ENCODE data around the gene KIAA1671. TPM values are rescaled to one million over a fixed set of nuclear protein-coding genes. Genes with fewer than 3 reads are reported as not detected.
A peak's percentile ranks its signal among the peaks of the same experiment; 100 is the strongest.

Gene KIAA1671
- total RNA-seq, 1 donor from 2014 or later = 14.5 TPM

DNA sequence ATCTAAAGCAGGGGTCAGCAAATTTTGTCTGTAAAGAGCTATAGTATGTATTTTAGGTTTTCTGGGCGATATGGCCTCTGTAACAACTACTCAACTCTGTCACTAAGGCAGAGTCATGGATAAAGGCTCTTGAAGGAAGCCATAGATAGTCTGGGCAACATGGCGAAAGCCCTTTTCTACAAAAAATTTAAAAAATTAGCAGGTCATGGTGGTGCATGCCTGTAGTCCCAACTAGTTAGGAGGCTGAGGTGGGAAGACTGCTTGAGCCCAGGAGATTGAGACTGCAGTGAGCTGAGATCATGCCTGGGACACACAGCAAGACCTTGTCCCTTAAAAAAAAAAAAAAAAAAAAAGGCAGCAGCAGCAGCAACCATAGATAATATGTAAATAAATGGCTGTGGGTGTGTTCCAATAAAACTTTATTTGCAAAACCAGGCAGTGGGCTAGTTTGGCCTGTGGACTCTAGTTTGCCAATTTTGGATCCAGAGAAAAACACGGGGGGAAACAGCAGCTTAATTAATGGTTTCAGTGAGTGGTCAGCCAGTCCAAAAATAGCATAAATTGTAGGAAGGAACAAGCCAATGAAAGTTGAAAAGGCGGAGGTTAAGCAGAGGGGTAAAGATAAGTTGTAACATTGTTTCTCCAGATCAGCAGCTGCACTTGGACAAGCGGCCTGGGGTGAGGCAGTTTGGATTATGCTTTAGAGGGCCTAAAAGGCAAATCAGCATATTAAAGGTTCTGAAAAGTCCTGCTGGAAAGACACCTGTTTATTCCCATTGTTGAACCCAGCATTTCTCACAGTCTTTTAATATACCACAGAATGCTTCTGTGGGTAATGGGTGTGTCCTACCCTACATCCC is 62.6 kb downstream of the KIAA1671 start:
- Mint-ChIP-seq H3K36me3 (ENCODE audit: low read depth) (peaks cover 10% of the 10 kb centered on the region), H3K27ac (ENCODE audit: unreplicated experiment) (peak overlapping the region; percentile 35), H3K9me3 (no peaks in the 10 kb centered on the region), H3K27me3 (ENCODE audit: low read depth) (no peaks in the 10 kb centered on the region), H3K4me3 (no peak overlapping the region), H3K4me1 (peaks cover 48% of the 10 kb centered on the region)
- TF ChIP-seq, protein P1, sequence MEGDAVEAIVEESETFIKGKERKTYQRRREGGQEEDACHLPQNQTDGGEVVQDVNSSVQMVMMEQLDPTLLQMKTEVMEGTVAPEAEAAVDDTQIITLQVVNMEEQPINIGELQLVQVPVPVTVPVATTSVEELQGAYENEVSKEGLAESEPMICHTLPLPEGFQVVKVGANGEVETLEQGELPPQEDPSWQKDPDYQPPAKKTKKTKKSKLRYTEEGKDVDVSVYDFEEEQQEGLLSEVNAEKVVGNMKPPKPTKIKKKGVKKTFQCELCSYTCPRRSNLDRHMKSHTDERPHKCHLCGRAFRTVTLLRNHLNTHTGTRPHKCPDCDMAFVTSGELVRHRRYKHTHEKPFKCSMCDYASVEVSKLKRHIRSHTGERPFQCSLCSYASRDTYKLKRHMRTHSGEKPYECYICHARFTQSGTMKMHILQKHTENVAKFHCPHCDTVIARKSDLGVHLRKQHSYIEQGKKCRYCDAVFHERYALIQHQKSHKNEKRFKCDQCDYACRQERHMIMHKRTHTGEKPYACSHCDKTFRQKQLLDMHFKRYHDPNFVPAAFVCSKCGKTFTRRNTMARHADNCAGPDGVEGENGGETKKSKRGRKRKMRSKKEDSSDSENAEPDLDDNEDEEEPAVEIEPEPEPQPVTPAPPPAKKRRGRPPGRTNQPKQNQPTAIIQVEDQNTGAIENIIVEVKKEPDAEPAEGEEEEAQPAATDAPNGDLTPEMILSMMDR (conservative IDR thresholded peaks at IDR 0.05) = no peak
- DNase-seq (ENCODE audit: low read depth, low spot score) = no peak

- Mint-ChIP-seq H3K27me3 (ENCODE audit: low read depth) (no peaks in the 10 kb centered on the region), H3K27ac (ENCODE audit: unreplicated experiment) (no peak overlapping the region), H3K4me3 (no peak overlapping the region), H3K36me3 (ENCODE audit: low read depth) (peaks cover 10% of the 10 kb centered on the region), H3K9me3 (no peaks in the 10 kb centered on the region), H3K4me1 (peaks cover 57% of the 10 kb centered on the region)
- TF ChIP-seq, protein P1 (conservative IDR thresholded peaks at IDR 0.05) = no peak
- DNase-seq (ENCODE audit: low read depth, low spot score) = no peak
Measured at GRCh38 chr22:25016311-25016710, 63.8 kb downstream of the KIAA1671 start.

DNA sequence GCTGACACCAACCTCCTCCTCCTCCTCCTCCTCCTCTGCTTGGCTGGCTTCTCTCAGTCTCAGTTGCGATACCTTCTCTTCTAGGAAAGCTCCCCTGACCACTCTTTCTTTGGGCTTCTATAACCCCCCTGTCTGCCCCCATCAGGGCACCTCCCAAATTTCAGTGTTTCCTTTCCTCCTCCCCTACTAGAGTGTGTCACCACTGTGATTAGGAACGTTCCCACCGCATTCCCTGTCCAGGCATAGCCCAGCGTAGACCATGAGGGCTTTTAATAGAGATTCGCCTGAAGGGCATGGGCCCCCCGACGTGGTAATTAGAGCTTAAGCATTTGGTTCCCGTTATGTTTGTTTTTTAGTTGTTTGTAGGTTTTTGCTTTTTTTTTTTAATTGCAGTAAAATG is 65.5 kb downstream of the KIAA1671 start:
- TF ChIP-seq, protein P1 (conservative IDR thresholded peaks at IDR 0.05) = no peak
- H3K36me3 Mint-ChIP-seq (ENCODE audit: low read depth) = peaks cover 10% of the 10 kb centered on the region
- H3K9me3 Mint-ChIP-seq = no peaks in the 10 kb centered on the region
- no peak overlapping the region for H3K4me3 Mint-ChIP-seq
- DNase-seq (ENCODE audit: low read depth, low spot score) = no peak
- H3K27me3 Mint-ChIP-seq (ENCODE audit: low read depth) = no peaks in the 10 kb centered on the region
- peaks cover 65% of the 10 kb centered on the region for H3K4me1 Mint-ChIP-seq
- no peak overlapping the region for H3K27ac Mint-ChIP-seq (ENCODE audit: unreplicated experiment)

DNA sequence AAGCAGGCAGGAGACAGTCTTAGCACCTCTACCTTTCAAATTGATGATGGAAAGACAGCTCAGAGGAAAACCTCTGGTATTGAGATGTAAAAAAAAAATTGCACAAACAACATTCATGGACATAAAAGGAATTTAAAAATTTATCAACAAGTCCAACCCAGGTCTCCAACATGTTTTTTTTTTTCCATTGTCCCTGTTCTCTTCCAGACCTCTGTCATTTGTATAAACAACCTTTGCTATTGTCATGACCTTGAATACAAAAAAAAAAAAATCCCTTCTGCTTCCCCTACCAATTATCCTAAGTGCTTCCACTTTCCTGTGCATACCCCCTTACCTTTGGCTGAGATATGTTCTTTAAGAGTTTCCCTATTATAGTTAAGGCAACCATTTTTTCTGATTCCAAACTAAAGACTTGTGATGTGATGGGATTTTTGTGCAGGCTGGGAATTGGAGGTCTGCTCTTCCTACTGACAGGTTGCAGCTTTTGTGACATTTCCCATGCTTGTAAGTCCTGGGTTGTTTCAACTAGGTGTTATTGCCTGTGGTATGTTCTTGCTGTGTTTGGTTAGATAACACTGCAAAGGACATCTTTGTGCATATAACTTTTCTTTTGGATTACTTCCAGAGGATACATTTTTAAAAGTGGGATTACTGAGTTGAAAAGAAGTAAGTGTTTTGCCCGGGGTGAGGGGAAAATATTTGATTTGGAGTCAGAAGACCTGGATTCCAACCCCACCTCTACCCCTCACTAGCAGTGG is 67.1 kb downstream of the KIAA1671 start:
- H3K4me1 Mint-ChIP-seq = peaks cover 60% of the 10 kb centered on the region

DNA sequence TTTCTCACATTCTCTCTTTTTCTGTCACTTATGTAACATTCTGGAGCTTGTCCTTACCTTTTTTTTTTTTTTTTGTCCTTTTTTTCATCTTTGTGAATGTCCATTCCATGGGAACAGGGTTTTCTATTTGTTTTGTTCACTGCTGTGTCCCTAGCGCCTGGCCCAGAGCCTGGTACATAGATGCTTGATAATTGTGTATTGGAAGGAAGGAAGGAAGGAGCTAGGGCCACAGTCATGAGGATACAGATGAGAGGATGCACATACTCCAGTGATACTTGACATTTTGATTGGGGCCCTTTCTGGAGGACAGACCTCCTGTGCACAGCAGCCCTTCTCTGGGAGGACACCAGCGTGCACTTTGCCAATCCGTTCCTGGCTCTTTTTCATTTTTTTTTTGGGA is 68.9 kb downstream of the KIAA1671 start:
- H3K27ac Mint-ChIP-seq (ENCODE audit: unreplicated experiment) = peak overlapping the region; percentile 46
- TF ChIP-seq, protein P1 (conservative IDR thresholded peaks at IDR 0.05) = no peak
- H3K4me1 Mint-ChIP-seq = peaks cover 60% of the 10 kb centered on the region
- H3K4me3 Mint-ChIP-seq = no peak overlapping the region
- DNase-seq (ENCODE audit: low read depth, low spot score) = no peak
- no peaks in the 10 kb centered on the region for H3K27me3 Mint-ChIP-seq (ENCODE audit: low read depth)
- H3K36me3 Mint-ChIP-seq (ENCODE audit: low read depth) = peaks cover 6% of the 10 kb centered on the region
- no peaks in the 10 kb centered on the region for H3K9me3 Mint-ChIP-seq

More for the DNA sequence above, 67.1 kb downstream of the KIAA1671 start:
- no peak overlapping the region for H3K4me3 Mint-ChIP-seq
- no peak overlapping the region for H3K27ac Mint-ChIP-seq (ENCODE audit: unreplicated experiment)
- H3K9me3 Mint-ChIP-seq = no peaks in the 10 kb centered on the region
- DNase-seq (ENCODE audit: low read depth, low spot score) = no peak
- H3K36me3 Mint-ChIP-seq (ENCODE audit: low read depth) = peaks cover 10% of the 10 kb centered on the region
- H3K27me3 Mint-ChIP-seq (ENCODE audit: low read depth) = no peaks in the 10 kb centered on the region
- TF ChIP-seq, protein P1 (conservative IDR thresholded peaks at IDR 0.05) = no peak

Measured in neural crest cell (in vitro differentiated cells).